GM23248 (cell line): ENCODE data around the gene SDR39U1.

Source experiments
- EZH2 ChIP-seq: fragments of 200-600 bp; sonication (generic); IDR thresholded peaks from 2 replicates; pipeline ENCODE4 v1.6.1; 2018; ENCODE audit warnings: antibody characterized with exemption, mild to moderate bottlenecking; ENCODE audit not compliant: insufficient read depth, poor library complexity, severe bottlenecking
- EZH2phosphoT487 ChIP-seq: fragments of 200-600 bp; sonication (generic); IDR thresholded peaks from 2 replicates; pipeline ENCODE4 v1.6.1; 2018; ENCODE audit warnings: antibody characterized with exemption, moderate library complexity, mild to moderate bottlenecking, low read depth; ENCODE audit not compliant: insufficient read depth

DNA sequence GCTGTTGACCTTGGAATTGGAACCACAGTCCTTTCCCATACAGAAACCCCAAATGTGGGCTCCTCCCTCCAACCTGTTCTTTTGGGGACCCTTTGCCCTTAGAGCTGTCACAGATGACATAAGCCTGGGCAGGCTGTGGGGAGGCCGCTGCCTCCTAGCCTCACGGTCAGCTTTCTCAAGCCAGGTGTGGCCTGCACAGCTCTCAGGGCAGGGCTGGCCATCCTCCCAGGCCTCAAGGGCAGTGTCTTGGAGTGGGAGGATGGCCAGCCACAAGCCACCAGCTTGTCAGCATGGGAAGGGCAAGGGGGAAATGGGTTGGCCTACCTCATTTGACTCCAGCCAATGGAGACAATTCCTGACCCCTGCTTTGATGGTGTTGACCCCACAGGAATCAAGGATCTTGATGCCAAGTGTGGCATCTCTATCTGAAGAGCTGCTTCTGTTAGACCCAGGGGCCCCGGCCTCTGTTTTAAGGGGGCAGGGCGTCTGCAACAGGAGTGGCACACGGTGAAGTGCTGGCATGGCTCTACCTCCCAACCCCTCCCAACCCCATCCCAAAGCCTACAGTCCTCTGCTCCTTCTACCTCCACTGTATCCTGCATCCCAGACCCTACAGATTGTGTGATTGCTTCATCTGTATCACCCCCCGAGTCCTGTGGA, 24.6 kb downstream of the SDR39U1 start:
- TF ChIP-seq EZH2phosphoT487 (no peak), EZH2 (no peak)
